SIG-M5 treated with dmso at 0.1 percent for 504 hours (cell line): ENCODE measurements around the gene ACYP2.

Experiments
- DNase-seq: peaks from one replicate; lab custom pipeline; 2025; ENCODE audit not compliant: unreplicated experiment; lab: John Stamatoyannopoulos, UW

ACYP2 gene

DNA sequence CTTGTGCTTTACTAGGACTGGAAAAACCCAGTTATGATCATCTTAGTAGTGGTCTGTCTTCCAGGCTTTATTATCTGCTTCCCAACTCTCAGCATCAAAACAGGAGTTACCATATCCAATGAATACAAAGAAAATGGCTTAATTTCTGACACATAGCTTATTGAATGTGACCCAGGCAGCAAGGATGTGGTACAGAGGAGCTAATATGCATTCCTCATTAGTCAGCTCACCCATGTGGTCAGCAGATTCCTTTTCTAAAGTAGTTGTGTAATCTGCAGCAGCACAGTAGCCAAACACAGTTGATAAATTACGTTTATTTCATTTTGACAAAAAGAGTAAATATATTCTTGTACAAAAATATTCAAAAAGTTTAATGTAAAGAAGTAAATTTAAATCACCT is 97.0 kb downstream of the ACYP2 start:
- DNase-seq: no peak

- DNase-seq: no peak
These were observed 97.7 kb downstream of the ACYP2 start for GRCh38 chr2:54213082-54213481.

- no peak for DNase-seq
These were observed 109.6 kb downstream of the ACYP2 start for GRCh38 chr2:54224997-54225396.

- DNase-seq: no peak
These were observed 110.8 kb downstream of the ACYP2 start for GRCh38 chr2:54226260-54226659.

DNA sequence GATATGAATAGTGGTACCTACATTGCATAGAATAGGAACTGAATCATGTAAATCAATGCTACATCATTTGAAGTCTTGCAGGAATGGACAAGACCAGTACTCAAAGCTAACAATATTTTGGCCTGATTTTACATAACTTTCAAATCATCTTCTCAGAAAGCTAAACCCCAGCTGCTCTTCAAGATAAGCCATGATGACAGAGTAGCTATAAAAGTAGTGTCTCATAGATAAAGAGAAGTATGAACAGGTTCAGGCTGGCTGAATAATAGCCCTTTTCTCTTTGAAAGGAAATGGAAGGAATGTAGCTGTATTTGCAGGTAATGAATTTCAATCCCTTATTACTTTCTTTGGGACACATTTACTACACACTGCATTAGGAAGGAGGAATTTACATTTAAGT is 112.4 kb downstream of the ACYP2 start:
- DNase-seq: no peak

DNA sequence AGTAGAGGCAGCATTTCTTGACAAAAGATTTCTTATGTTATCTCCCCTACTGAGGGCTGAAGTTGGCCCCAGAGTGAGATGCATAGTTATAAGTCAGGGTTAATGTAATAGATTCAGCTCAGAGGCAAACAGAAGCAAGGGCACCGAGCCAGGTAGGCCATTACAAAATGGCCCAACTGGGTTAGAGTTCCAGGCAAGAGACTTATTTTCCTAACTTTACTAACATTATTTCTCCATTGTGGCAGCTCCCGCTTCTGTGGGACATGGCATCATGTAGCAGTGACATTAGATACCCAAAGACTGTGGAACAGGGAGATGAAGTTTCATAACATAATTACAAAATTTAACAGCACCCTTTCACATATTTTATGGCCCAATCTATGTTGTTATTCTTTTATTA is 113.5 kb downstream of the ACYP2 start:
- no peak for DNase-seq

GRCh38 chr2:54233832-54234649 is 118.6 kb downstream of the ACYP2 start:
- no peak for DNase-seq

GRCh38 chr2:54237428-54237827 is 122.0 kb downstream of the ACYP2 start:
- no peak for DNase-seq

DNA sequence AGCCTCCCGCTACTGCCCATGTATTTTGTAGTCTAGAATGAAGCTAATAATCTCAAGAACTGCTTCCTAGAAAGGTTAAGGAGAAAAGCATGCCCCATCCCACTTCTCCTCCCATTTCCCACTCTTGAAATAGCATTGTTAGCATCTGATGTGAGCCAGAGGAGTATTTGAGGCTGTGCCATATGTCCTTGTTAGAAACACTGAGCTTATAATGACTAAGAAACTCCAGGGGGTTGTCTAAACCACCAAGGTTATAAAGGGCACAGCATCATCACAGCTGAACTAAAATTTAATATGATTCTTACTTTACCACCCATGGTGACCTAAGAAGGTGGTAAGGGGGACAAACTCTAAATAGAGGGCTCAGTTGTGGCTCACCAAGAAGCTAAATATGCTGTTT is 124.0 kb downstream of the ACYP2 start:
- DNase-seq: no peak

DNA sequence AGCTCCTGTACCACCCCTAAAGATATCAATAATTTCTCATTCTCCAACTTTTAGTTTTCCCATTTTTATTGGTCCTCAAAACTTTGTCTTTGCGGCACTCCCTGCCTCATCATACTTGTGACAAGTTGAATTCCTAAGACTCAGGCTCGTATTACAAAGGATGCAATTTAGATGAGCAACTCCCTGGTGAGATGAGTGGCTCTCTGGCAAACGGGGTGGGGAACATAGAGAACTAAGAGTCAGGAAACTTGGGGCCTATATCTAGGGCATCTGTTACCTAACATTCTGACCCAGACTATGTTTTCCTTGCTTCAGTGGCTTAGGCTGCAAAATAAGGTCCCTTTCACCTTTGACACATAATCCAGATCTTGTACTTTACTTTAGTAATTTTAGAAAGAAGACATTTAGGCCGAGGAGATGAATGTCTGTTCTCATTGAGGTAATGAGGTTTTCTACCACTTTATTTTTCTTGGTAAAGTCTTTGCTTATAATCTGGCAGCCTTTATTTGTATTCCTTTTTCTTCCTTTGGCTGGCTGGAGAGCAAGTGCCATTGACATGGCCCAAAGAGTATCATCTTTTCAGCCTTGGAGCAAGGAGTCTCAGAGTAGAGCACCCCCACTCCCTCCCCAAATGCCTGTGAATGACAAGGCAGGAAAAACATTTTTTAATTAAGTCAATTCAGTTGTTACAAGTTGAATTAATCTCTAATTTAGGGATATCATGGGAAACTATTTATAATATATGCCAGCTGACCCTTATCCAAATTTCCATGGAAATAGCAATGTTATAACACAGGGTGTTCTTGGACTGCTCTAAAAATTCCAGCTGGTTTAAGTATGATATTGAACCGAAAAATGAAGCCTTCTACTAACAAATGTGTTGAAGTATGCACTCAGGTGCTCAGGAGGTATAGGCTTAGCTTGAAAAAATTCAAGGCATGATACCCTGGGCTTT is 125.4 kb downstream of the ACYP2 start:
- DNase-seq: no peak

GRCh38 chr2:54247115-54247514 is 131.7 kb downstream of the ACYP2 start:
- DNase-seq: no peak

GRCh38 chr2:54249629-54250028 is 134.2 kb downstream of the ACYP2 start:
- DNase-seq: no peak

DNA sequence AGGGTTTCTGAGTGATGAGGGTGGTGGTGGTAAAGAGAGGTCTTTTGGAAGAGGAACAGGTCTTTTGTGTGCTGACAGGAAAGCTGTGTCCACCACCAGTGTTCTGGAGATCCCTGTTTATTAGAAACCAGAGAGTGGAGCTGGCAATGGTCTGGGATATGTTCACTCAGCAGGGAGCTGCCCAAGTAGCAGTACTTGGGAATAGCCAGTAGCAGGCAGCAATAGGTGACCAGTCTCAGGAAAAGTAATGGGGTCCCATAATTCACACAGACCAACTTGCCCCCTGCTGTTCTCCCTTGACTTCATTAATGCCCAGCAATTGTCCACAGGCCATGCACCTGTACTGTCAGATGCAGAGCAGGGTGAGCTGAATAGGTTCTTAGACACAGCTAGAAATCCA is 138.8 kb downstream of the ACYP2 start:
- no peak for DNase-seq

- DNase-seq: no peak
These were observed 140.0 kb downstream of the ACYP2 start for GRCh38 chr2:54255230-54256090.

DNA sequence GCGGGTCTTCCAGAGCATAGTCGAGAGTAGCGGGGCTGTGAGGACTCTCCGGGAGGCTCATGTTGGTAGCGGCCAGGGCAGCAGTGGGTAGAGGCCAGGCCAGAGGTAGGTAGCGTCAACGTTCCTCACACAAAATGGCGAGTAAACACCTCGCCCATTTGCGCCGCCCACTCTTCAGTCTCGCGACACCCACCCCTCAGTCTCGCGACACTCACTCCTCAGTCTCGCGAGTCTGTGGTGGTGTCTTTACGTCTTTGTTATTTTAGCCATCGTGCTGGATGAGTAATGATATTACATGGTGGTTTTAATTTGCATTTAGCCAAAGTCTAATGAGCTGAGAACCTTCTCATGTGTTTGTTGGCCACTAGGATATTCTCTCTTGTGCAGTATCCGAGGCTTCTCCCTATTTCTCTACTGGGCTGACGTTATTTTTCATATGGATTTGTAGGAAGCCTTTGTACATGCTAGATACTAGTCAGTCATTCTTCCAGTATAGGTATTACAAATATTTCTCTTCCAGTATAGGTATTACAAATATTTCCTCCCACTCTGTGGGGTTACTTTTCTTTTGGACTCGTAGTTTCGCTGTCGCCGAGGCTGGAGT is 140.8 kb downstream of the ACYP2 start, which contains the start of gene TSPYL6:
Gene TSPYL6 (minus strand): TSS at position 139 of the 604 bp plus-strand sequence. CDS start 78 bp downstream, at position 61.
- DNase-seq: no peak

DNA sequence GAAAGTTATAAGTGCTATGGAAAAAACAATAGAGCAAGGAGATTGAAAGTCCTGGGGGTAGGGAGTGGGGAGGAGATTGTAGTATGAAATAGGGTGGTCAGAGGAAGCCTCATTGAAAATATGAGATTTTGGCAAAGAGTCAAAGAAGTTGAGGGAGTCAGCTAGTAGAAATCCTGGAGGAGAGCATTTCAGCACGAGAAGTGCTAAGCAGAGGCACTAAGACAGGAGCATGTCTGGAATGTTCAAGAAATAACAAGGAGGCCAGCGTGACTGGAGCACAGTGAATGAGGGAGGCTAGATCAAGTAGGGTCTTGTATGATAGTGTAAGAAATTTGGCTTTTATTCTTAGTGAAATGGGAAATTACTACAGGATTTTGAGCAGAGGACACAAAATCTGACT is 142.8 kb downstream of the ACYP2 start:
- DNase-seq: no peak

- no peak for DNase-seq
These were observed 144.2 kb downstream of the ACYP2 start for GRCh38 chr2:54259413-54260240.

DNA sequence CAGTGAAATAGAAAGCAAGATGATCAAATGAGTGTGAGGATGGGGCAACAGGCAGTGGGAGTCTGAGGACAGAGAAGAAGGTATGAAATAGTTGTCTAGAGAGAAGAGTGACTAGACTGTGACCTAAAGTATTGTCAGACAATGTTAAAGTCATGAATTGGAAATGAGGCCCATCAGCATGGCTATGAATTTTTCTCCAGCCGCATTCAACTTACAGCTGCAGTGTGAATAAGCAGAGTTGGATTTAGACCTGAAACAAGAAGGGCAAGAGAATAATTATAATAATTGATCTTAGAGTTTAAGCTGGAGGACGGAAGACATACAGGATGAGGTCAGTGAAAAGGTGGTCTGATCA is 144.8 kb downstream of the ACYP2 start:
- no peak for DNase-seq

- no peak for DNase-seq
These were observed 146.1 kb downstream of the ACYP2 start for GRCh38 chr2:54261537-54261936.
